Dedifferentiated amniotic fluid mesenchymal stem cell (primary cell): ENCODE measurements around the gene RNF223.
A peak's percentile ranks its signal among the peaks of the same experiment; 100 is the strongest.

ENCODE experiments used
- DNase-seq: peaks from one replicate; pipeline ENCODE4 v3.0.0-alpha.2; 2016; ENCODE audit errors: extremely low spot score

RNF223 gene

DNA sequence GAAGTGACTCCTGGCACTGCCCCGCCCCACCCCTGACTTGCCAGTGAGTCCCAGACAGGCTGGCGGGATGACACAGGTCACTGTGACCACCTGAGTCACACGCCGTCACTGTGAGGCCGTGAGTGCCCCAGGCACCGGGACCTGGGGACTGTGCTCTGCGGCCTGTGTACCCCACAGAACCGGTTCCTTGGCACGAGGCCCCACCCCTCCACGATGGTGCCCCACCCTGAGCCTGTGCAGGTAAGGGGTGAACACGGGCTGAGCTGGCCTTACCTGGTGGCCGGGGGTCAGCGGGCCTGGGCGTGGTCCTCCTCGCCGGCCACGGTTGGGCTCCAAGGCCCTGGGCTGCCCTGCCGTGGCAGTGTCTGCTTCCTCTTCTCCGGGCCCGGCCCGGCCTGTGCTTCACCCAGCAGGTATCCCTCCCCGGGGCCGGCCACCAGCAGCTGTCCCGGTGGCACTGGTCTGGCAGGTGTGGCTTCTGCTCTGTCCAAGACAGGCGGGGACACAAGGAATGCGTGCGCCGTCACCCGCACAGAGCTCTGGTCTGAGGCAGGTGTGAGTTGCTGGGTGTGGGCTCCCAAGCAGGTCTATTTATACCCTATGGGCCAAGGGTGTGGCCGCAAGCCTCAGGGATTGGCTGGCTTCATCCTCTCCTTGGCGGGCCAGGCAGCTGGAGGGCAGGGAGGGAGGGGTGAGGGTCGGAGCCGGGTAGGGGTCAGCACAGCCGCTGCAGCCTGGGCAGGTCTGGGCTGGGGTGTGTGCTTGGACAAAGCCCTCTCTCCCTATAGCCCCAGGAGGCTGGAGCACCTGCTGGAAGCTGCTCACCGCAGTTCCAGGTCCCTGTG is at the start of gene RNF223:
RNF223 (minus strand) TSS at position 564 of the 845 bp plus-strand sequence. CDS start 1,740 bp downstream, outside the sequence.
- DNase-seq = no peak

DNA sequence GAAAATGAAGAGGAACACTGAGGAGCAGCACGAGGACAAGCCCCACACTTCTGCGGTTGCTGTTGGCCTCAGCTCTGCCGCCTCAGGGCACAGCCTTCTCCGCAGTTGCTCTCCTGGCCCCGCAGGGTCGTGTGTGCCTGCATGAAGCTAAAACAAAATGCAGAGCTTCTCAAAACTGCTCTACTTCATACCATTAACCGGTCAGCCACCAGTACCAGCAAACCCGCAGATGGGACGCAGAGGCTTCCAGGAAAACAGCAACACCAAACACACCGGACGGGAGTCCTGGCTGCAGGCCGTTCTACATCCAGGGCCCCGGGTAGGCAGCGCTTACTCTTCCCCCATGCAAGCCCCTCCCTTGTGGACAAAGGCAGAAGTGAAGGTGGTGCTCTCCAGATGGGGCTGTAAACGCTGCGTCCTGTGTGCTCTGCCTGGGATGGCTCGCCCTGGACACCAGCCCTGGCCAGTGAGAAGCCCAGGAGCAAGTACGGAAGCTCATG is 48.9 kb upstream of the RNF223 start:
- no peak for DNase-seq

DNA sequence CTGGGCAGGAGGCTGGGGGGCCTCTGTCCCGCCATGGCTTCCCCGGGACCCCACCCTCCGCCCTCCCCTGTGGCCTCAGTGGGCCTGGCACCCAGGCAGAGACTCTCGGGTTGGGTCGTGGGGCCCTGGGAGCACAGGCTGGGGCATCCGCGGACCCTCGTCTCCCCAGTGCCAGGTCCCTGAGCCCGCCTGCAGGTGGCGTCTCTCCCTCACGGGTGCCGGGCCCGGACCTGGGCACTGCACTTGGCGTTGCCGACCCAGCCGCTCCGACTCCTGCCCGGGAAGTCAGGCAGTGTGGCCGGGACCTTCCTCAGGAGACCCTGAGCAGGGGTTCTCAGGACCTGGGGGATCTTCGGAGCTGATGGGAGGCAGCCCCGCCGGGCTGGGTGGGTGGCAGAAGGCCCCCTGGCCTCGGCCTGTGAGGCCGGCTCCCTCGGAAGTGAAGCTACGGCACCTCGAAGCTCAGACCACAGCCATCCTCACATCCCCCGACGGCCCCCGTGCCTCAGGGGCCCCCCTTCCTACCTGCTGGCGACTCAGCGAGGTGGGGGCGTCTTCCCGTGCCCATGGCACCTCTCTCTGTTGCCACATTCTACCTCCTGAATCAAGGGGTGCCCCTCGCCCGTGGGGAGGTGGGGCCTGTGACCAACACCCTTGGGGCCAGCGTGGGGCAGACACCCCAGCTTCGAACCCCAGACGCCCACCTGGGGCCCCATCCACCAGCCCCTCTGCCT is 48.1 kb upstream of the RNF223 start:
- DNase-seq = peak; percentile 59

DNA sequence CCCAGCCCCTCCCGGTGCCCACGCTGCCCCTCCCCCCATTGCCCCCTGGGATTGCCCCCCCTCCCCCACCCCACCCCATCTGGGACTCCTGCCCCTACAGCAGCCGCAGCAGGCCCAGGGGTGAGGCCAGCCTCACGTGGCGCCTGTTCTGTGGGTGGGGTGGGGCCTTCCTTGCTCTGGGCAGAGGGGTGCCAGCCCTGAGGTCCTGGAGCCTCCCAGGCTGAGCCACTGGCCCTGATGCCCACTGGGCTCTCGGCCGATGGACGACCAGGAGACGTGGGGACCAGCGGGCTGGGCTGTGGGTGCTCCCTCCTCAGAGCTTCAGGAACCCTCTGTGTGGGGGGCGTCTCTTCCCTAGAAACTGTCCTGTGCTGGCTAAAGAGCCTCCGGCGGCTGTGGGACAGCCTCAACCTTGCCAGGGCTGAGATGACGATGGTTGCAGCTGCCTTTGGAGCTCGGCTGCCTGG is 47.5 kb upstream of the RNF223 start:
- no peak for DNase-seq

DNA sequence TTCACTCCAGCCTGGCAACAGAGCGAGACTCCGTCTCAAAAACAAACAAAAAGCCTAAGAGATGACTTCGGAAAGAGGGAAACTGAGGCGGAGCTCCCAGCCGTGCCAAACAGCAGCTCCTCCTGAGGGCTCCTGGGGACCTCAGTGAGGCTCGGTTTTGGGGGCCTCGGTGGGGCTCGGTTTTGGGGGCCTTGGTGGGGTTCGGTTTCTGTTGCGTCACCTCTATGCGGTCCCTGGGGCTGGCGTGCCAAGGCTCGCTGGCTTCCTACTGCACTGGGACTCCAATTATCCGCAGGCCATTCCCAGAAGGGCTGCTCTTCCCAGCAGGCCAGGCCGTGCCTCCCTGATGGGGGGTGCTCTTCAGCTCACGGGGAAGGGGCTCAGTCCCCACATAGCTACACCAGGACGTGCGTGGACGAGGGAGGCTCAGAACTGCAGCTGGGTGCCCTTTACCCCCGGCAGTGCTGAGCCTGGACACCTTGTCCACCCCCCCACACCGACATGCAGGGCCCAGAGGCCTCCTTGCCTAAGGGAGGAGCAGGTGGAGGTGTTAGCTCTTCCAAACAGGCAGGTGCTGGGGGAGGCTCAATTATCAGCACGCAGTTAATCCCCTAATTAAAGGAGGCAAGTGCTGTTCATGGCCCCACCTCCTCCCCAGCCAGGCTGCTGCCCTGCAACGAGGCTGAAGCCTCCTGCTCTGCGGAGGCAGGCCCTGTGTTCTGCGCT is 46.9 kb upstream of the RNF223 start:
- DNase-seq = no peak

DNA sequence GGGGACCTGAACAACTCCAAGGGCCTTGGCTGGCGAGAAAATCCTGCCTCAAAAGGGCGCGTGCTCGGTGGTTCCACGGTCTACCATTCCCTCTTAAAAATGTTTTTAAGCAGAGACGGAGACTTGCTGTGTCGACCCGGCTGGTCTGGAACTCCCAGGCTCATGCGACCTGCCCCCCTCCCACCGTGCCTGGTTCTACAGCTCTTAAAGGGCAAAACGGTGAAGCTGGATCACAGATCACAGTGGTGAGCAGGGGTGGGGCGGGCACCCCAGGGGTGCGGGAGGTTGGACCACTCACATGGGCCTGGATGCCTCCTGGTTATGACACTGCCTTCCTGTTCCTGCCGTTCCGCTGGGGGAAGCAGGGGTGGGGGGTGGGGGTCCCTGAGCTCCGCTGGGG is 46.0 kb upstream of the RNF223 start:
- no peak for DNase-seq

DNA sequence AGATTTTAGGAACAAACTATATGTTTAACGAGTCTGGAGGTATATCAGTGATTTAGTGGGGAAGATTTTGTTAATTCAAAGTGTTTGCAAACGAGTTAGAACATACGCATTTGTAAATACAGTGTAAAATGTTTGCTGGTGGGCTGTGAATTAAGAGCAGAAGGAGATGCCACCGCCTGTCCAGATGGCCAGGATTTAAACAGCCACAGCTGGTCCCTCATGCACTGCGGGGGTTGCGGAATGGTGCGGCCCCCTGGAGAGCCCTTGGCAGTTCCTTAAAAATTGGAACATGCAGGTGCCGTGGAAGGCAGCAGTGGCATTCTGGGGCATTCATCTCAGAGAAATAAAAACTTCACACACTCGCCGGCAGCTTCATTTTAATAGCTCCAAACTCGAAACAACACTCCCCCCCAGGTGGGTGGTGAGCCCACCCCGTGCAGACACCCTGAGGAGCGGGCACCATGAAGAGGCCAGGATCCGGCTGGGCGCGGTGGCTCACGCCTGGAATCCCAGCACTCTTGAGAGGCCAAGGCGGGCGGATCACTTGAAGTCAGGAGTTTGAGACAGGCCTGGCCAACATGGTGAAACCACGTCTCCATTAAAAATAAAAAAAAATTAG is 45.3 kb upstream of the RNF223 start:
- no peak for DNase-seq

DNA sequence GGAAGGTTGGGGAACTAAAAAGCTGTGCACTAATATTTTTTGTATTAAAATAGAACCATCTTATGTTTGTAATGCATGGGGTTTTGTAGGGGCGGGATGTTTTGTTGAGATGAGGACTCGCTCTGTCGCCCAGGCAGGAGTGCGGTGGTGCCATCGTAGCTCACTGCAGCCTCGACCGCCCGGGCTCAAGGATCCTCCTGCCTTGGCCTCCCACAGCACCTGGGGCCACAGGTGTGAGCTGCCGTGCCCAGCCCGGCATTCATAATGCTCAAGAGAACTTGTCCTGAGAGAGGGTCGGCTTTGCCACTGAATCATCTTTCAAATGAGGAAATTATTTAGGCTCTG is 44.7 kb upstream of the RNF223 start:
- DNase-seq = no peak

DNA sequence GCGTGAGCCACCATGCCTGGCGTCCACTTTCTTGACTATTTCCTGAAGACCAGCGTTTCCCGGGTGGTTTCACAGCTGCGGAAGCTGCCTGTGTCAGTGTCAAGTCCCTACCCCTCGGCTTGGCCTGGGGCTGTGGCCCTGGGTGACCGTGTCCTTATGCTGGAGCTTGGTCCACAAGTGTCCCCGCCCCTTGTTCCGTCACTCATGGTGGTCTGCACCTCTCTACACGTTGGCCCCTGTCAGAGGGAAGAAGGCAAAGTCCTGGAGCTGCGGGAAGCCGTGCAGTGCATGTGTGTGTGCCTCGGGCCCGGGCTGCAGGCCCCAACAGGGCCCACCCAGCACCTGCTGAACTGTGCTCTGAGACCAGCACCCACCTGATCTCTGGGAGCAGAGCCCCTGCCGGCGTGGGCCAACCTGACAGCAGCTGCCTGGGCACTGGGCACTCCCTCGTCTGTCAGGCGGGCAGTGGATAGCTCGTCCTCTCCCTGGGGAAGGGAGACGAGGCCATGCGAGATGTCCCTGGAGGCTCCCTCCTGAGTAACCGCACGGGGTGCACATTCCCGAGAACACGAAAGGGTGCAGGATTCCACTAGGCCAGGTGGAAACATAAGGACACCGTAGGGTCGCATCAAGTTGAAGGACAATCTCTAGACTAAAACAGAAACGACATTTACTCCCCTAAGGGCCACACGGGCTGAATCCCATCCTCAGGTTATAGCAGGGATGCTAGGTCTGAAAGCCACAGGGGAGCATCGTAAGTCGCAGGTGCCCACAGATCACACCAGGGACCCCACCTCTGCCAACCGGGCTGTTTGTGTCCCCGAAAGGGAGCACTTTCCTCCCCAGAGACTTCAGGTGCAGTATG is 44.1 kb upstream of the RNF223 start:
- no peak for DNase-seq

DNA sequence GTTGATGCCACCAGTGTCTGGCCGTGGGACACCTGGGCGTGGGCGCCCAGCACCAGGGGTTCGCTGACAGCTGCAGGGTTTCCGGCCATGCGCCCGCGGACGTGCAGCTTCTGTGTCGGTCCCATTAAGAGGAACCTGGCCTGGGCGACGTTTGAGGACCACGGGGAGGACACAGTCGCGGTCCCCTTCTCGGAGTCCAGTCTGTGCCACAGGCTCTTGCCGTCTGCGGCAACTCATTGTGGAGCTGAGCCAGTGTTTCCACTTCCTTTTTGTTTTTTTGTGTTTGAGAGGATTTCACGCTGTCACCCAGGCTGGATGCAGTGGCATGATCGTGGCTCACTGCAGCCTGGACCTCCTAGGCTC is 43.3 kb upstream of the RNF223 start:
- no peak for DNase-seq

DNA sequence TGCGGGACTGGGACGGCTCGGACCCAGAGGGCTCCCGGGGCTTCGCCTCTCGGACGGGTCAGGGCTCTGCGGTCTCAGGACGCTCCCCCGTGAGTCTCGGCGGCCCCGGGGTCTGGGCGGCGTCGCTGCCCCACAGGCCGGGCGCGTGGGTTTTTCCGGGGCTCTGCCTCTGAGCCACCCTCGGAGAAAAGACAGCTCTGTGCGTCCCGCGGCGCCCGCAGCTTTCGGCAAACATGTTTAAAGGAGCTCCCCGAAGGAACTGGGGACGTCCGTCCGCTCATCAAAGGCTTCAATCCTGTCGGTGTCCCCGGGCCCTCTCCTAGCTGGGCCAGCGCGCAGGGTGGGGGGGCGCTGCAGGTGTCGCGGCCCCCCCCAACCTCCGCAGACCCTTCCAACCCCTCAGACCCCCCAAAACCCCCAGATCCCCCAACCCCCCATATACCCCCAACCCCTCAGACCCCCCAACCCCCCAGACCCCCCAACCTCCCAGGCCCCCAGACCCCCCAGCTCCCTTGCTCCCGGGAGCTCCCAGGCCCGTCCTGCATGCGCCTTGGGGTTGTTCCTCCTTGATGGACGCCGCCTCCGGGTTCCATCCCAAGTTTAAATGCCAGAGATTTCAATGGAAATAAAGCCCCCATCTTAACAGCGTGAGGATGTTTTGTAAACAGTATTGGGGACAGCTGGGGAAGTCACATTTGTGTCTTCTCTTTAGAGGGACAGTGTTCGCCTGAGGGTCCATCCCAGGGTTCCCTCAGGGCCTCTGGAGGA is 42.8 kb upstream of the RNF223 start:
- DNase-seq = no peak

DNA sequence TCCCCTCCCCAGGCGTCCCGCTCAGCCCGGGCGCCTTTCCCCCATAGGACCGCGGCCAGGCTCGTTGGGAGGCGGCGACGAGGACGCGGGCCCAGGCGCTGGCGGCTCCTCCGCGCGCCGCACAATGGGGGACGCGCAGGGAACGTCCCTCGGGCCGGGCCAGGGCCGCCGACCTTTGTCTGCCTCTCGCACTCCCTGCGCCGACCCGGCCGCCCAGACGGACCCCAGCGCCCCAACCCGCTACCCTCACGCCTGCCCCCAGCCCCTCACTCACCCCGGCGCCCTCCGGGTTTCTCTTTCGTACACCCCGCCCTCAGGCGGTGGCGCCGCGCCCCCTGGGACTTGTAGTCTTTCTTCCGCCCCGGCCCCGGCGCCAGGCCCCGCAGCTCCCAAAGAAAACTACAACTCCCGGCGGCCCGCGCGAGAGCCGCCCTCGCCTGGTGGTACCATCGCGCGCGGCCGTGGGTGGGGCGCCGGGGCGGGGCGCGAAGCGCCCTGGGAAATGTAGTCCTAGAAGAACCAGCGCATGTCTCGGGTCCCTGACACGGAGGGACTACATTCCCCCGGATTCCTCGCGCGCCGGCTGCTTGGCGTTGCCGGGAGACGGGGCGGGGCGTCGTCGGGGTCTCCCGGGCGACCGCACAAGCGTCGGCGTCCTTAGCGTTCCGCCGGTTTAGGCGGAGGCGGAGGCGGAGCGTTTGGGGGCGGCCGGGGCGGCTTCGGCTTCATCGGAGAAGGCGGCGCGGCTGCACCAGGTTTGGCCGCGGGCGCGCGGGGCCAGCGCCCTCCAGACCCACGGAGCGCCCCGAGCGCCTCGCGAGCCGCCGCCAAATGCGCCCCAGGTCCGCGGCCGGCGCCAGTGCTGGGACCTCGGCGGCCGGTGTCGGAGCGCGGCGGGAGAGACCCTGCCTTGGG is 41.9 kb upstream of the RNF223 start, which contains the start of gene C1orf159:
C1orf159 (minus strand) TSS at position 304 of the 915 bp plus-strand sequence. CDS start 24,546 bp downstream, outside the sequence.
- peak; percentile 96 for DNase-seq

DNA sequence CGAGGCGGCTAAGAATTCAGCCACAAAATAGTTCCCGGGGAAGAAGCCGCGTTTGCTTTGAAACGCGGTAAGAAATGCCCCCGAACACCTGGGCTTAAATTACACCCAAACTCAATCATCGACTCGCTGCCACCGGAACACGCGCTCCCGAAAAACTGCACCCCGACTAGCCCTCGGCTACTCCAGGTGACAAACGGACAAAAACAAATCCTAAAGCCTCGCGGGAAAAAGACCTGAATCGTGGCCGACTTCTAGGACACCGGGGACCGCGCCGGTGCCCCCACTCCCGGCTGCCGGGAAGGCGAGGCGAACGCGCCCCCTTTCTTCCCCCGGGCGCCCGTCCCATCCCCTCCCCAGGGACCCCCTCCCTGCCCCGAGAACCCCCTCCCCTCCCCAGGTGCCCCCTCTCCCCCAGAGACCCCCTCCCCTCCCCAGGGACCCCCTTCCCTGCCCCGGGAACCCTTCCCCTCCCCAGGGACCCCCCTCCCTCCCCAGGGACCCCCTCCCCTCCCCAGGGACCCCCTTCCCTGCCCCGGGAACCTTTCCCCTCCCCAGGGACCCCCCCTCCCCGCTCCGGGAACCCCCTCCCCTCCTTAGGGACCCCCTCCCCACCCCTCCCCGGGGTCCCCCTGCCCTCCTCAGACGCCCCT is 41.2 kb upstream of the RNF223 start:
- no peak for DNase-seq

DNA sequence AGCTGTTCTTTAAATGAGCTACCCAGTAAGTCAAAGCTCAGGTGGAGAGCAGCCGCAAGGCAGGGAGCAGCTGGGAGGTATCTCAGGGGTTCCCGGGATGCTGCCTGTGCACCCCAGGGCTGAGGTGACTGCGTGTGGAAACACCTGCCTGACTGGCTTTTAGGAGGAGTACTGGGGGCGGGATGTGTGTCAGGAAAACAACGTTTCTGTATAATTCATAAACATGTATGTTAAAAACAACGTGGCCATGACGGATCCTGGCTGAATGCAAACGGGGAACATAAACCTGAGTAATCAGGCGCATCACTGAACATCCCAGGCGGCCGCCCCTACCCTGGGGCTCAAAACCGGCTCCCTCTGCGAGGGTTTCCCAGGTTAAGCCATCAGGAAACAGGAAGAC is 40.3 kb upstream of the RNF223 start:
- no peak for DNase-seq

DNA sequence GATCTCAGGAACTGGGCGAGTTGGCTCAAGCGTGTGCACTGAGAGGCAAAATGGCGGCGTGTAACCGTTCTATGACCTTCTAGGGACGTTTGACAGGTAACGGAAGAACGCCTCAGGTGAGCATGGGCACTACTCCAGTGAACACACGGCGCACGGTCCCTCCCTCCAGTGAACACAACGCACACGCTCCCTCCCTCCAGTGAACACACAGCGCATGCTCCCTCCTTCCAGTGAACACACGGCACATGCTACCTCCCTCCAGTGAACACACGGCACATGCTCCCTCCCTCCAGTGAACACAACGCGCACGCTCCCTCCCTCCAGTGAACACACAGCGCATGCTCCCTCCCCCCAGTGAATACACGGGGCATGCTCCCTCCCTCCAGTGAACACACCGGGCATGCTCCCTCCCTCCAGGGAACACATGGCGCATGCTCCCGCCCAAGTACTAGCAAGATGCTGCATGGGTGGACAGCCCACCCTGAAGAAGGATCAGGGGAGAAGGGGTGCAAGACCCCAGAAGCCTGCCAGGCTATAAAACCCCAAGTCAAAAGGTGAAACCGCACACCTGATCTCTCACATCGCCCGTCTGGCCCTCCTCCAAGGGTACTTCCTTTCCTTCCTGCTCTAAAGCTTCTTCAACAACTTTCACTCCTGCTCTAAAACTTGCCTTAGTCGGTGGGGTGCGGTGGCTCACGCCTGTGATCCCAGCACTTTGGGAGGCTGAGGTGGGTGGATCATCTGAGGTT is 38.3 kb upstream of the RNF223 start:
- DNase-seq = no peak

DNA sequence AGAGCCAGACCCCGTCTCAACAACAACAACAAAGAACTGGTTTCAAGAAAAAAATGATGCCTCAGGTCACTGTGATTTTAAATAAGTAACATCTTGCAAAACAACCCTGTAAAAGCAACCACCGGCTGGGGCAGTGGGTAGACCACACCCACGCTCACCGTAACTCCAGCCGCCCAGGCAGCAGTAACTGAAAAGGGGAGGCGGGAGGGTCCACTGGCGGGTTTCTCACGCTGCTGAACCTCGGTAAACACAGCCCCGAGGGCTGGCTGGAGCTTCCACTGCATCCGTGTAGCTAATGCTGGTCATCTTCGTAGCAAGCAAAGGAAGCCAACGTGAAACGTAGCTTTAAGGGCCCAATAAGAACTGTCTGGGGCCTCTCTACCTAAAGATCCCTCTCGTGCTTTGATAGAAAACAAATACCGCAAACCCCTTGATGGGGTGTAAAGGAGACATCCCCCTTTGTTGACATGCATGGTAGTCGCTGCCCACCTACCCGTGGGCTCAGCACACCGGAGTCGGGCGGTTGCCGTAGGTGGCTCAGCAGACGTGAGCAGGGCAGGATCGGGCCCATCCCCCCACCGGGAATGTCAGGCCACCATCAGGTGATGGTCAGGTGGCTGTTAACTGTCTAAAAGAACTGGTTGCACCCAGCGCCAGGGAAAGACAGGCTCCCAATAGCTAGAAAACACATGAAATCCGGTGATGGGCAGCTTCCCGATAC is 37.6 kb upstream of the RNF223 start:
- no peak for DNase-seq

DNA sequence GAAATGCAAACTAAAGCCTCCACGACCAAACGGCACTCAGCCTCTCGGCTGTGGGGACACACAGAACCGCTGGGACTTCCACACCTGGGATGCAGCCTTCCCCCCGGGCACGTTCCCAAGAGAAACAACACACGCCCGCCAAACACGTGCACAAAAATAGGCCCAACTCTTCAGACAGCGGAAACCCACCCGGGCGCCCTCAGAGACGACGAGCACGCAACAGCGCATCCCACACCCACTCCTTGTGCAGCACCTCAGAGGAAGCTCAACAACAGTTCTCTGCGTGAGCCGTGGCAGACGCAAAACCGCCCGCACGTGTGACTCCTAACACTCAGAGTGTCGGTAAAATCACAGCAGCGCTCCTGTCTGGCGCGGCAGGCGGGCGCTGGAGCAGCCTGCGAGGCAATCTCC is 36.5 kb upstream of the RNF223 start:
- no peak for DNase-seq
